ENCODE results near the gene HOXC6. TPM values are rescaled to one million over a fixed set of nuclear protein-coding genes. Genes with fewer than 3 reads are reported as not detected.
"Not testable (repeated sequence)": the region's sequence is repeated elsewhere in the genome, so short reads cannot be mapped to it uniquely, and the experiment has no call there.

HOXC6 gene
- polyA plus RNA-seq, 4 donors, result 28.5 to 36.8 (median 32.1) TPM

DNA sequence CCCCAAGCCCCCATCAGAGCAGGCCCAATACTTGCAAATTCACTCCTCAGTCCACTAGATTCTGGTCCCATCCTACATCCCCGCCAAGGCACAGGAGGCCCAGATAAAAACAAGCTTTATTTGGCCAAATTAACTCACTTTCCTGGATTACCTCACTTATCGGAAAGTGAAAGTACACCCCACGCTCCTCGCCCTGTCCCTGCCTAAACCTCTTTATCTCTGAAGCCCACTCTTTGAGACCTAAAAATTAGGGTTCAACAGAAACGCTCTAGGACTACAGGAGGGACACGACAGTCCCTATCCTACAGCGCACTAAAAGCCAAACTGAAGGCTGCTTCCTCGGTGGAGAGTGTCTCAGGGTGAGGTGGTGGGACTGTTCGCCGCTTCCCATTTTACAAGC, 49.6 kb downstream of the HOXC6 start:
- not testable (repeated sequence) for DNase-seq (ENCODE audit: low read depth in 4 of 4, low spot score in 3 of 4)

DNA sequence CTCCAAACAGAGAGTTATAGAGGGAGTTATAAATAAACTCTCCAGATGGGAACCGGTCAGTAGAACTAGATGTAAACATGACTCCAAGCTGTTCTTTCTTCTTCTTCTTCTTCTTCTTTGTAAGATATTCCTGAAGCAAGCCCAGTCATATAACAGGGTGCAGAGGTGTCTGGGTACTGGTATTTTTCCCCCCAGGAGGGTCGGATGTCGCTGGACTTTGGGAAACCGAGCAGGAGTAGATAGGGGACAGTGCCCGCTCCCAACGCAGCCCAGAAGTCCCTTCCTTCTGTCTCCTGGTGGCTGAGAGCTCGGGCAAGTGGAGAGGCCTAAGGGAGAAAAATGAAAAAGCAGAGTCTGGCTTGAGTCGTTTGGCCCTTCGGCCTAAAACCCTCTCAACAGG, 50.9 kb downstream of the HOXC6 start:
- DNase-seq (ENCODE audit: low read depth in 4 of 4, low spot score in 3 of 4), result not testable (repeated sequence)

Other genes starting within 250 kb of the HOXC6 start
- not detected for gene HOXC13, start 89.6 kb upstream of the HOXC6 start, polyA plus RNA-seq (ENCODE audit: insufficient read length in 4 of 4)
- under 1 TPM in 1 of 4 donors, not detected in 3; 0.03 TPM for gene HOXC12, start 73.5 kb upstream of the HOXC6 start, polyA plus RNA-seq (ENCODE audit: insufficient read length in 4 of 4)
- gene HOXC11, start 55.3 kb upstream of the HOXC6 start, polyA plus RNA-seq (ENCODE audit: insufficient read length in 4 of 4), result 1 to 10 TPM; 1.4 to 4.3 (median 2.1) TPM
- gene HOTAIR, start 53.5 kb upstream of the HOXC6 start, polyA plus RNA-seq (ENCODE audit: insufficient read length in 4 of 4), result 1 to 10 TPM; 1.0 to 4.1 (median 1.5) TPM
- 10 to 100 TPM; 59.2 to 69.0 (median 63.7) TPM for gene HOXC10, start 43.3 kb upstream of the HOXC6 start, polyA plus RNA-seq (ENCODE audit: insufficient read length in 4 of 4)
- gene HOXC9, start 28.3 kb upstream of the HOXC6 start, polyA plus RNA-seq (ENCODE audit: insufficient read length in 4 of 4), result 10 to 100 TPM; 15.9 to 22.1 (median 19.7) TPM
- 1 to 10 TPM; 8.4 to 9.6 (median 8.9) TPM for gene HOXC8, start 19.5 kb upstream of the HOXC6 start, polyA plus RNA-seq (ENCODE audit: insufficient read length in 4 of 4)
- gene HOXC5, start 4.6 kb downstream of the HOXC6 start, polyA plus RNA-seq (ENCODE audit: insufficient read length in 4 of 4), result 1 to 10 TPM; 1.6 to 2.3 (median 1.9) TPM
- 10 to 100 TPM; 42.7 to 53.0 (median 51.1) TPM for gene HOXC4, start 25.4 kb downstream of the HOXC6 start, polyA plus RNA-seq (ENCODE audit: insufficient read length in 4 of 4)
- gene SMUG1, start 160.5 kb downstream of the HOXC6 start, polyA plus RNA-seq (ENCODE audit: insufficient read length in 4 of 4), result 10 to 100 TPM; 30.7 to 36.1 (median 33.8) TPM